ENCODE data around the gene GALNT9.

Gene GALNT9

GRCh38 chr12:132155771-132156572 lies 173.4 kb downstream of the GALNT9 start:
- no peak overlapping the region for H3K27ac ChIP-seq (ENCODE audit: low read length)
- peaks cover 25% of the 10 kb centered on the region for H3K36me3 ChIP-seq (replicated peaks; ENCODE audit: low read depth, low read length)
- peaks cover 12% of the 10 kb centered on the region for H3K4me1 ChIP-seq (ENCODE audit: low read length)
- H4K20me1 ChIP-seq (ENCODE audit: insufficient read depth, low read length) = peaks cover 8% of the 10 kb centered on the region; the same call in 1 of the 2 replicates
- TF ChIP-seq CTCF (IDR thresholded peaks at IDR 0.05; ENCODE audit: low read depth, low read length) (no peak), EZH2phosphoT487 (IDR thresholded peaks at IDR 0.05; ENCODE audit: low read depth) (no peak)
- peaks cover 9% of the 10 kb centered on the region for H3K9me3 ChIP-seq (ENCODE audit: insufficient read depth, low read length)
- H3K79me2 ChIP-seq (ENCODE audit: low read length) = no peaks in the 10 kb centered on the region
- H3K9ac ChIP-seq (ENCODE audit: low read length) = no peak overlapping the region
- H3K4me3 ChIP-seq (ENCODE audit: low read length) = no peak overlapping the region
- H3K4me2 ChIP-seq (ENCODE audit: low read length) = no peak overlapping the region
- no peaks in the 10 kb centered on the region for H3K27me3 ChIP-seq (ENCODE audit: low read depth, low read length)
- no peak overlapping the region for H2AFZ ChIP-seq (ENCODE audit: low read depth, low read length)

DNA sequence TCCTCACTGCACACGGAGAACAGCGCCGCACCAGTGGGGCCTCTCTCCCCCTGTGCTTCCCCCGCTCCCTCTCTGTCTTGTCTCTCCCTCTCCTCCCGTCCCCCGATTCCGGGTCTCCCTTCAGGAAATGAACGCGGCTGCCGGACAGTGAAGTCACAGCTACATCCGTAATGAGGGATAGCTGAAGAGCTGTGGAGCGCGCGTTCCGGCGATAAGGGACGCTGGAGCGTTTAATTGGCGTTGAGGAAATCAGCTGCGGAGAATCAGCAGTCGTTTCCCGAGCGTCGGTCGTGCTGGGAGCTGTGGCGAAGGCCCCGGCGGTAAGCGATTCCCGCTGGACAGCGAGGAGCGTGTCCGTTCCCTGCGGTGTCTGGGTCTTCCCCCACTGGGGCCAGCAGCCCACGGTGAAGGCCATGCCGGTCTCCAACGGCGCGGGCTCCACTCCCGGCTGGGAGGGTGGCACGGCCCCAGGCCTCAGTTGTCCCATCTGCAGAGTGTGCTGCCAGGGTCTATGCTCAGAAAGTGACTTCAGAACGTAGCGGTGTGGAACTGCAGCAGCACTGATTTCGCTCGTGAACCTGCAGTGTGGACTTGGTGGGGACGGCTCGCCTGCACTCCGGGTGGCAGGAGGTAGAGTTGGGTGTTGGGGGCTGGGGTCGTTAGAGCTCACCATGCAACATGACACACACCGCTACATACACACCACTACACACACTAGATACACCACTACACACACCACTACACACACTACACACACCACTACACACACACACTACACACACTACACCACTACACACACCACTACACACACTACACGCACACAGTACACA lies 174.2 kb downstream of the GALNT9 start:
- Histone ChIP-seq H3K27ac (ENCODE audit: low read length) (no peak overlapping the region), H3K4me2 (ENCODE audit: low read length) (0 out of 2 replicates have a peak overlapping the region, but pooled peaks have one; percentile 84), H3K9ac (ENCODE audit: low read length) (no peak overlapping the region), H3K4me3 (ENCODE audit: low read length) (no peak overlapping the region), H3K27me3 (ENCODE audit: low read depth, low read length) (no peaks in the 10 kb centered on the region), H3K36me3 (replicated peaks; ENCODE audit: low read depth, low read length) (peaks cover 25% of the 10 kb centered on the region), H3K4me1 (ENCODE audit: low read length) (peaks cover 12% of the 10 kb centered on the region), H2AFZ (ENCODE audit: low read depth, low read length) (no peak overlapping the region), H3K79me2 (ENCODE audit: low read length) (no peaks in the 10 kb centered on the region), H3K9me3 (ENCODE audit: insufficient read depth, low read length) (peaks cover 9% of the 10 kb centered on the region), H4K20me1 (ENCODE audit: insufficient read depth, low read length) (peaks cover 8% of the 10 kb centered on the region; the same call in 1 of the 2 replicates)
- TF ChIP-seq CTCF (IDR thresholded peaks at IDR 0.05; ENCODE audit: low read depth, low read length) = no peak
- no peak for TF ChIP-seq EZH2phosphoT487 (IDR thresholded peaks at IDR 0.05; ENCODE audit: low read depth)

DNA sequence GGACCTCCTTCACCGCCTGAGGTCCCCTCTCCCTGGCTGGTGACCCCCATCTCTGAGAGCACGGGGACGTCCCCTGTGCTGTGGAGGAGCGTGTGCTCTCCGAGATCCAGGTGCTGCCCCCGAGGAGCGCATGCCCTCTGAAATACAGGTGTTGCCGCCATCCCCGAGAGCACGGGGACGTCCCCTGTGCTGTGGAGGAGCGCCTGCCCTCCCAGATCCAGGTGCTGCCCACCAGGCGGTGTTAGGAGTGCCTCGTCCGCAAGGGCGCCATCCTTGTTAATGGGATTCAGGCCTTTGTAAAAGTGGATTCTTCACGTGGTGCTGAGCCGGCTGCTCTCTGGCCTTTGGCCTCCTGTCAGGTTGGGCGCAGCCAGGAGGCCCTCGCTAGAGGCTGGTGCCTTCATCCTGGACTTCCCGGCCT lies 175.0 kb downstream of the GALNT9 start:
- Histone ChIP-seq H3K4me2 (ENCODE audit: low read length) (peak overlapping the region; percentile 84), H3K4me1 (ENCODE audit: low read length) (peaks cover 12% of the 10 kb centered on the region), H2AFZ (ENCODE audit: low read depth, low read length) (0 out of 2 replicates have a peak overlapping the region, but pooled peaks have one; percentile 60), H3K27ac (ENCODE audit: low read length) (peak overlapping the region; percentile 45), H3K9me3 (ENCODE audit: insufficient read depth, low read length) (peaks cover 9% of the 10 kb centered on the region), H3K36me3 (replicated peaks; ENCODE audit: low read depth, low read length) (peaks cover 25% of the 10 kb centered on the region), H3K27me3 (ENCODE audit: low read depth, low read length) (no peaks in the 10 kb centered on the region), H3K9ac (ENCODE audit: low read length) (peak overlapping the region; percentile 30; the same call in 1 of the 2 replicates), H3K79me2 (ENCODE audit: low read length) (no peaks in the 10 kb centered on the region), H3K4me3 (ENCODE audit: low read length) (peak overlapping the region; percentile 69), H4K20me1 (ENCODE audit: insufficient read depth, low read length) (peaks cover 8% of the 10 kb centered on the region; the same call in 1 of the 2 replicates)
- TF ChIP-seq CTCF (IDR thresholded peaks at IDR 0.05; ENCODE audit: low read depth, low read length) = no peak
- TF ChIP-seq EZH2phosphoT487 (IDR thresholded peaks at IDR 0.05; ENCODE audit: low read depth) = no peak

Data from OCI-LY3 (cell line).